ENCODE measurements around the gene RARB.

- TF ChIP-seq REPIN1 (tag by site-specific recombination; IDR thresholded peaks at IDR 0.05; ENCODE audit: low read depth) (no peak), ZNF274 (IDR thresholded peaks at IDR 0.05; ENCODE audit: low read length) (no peak), ZNF274 (tag by site-specific recombination; IDR thresholded peaks at IDR 0.05; ENCODE audit: borderline replicate concordance) (no peak), HOXA7 (CRISPR knock-in tag; IDR thresholded peaks at IDR 0.05; ENCODE audit: borderline replicate concordance) (no peak), ZNF146 (tag by site-specific recombination; IDR thresholded peaks at IDR 0.05) (no peak), SETDB1 (IDR thresholded peaks at IDR 0.05; ENCODE audit: insufficient read length, low read length) (no peak), ZNF529 (tag by site-specific recombination; IDR thresholded peaks at IDR 0.05; ENCODE audit: insufficient replicate concordance) (no peak), ZNF133 (tag by site-specific recombination; IDR thresholded peaks at IDR 0.05) (no peak)
- TF ChIP-seq, protein P1, sequence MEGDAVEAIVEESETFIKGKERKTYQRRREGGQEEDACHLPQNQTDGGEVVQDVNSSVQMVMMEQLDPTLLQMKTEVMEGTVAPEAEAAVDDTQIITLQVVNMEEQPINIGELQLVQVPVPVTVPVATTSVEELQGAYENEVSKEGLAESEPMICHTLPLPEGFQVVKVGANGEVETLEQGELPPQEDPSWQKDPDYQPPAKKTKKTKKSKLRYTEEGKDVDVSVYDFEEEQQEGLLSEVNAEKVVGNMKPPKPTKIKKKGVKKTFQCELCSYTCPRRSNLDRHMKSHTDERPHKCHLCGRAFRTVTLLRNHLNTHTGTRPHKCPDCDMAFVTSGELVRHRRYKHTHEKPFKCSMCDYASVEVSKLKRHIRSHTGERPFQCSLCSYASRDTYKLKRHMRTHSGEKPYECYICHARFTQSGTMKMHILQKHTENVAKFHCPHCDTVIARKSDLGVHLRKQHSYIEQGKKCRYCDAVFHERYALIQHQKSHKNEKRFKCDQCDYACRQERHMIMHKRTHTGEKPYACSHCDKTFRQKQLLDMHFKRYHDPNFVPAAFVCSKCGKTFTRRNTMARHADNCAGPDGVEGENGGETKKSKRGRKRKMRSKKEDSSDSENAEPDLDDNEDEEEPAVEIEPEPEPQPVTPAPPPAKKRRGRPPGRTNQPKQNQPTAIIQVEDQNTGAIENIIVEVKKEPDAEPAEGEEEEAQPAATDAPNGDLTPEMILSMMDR (tag by site-specific recombination; IDR thresholded peaks at IDR 0.05): no peak
- TF ChIP-seq, protein P2, sequence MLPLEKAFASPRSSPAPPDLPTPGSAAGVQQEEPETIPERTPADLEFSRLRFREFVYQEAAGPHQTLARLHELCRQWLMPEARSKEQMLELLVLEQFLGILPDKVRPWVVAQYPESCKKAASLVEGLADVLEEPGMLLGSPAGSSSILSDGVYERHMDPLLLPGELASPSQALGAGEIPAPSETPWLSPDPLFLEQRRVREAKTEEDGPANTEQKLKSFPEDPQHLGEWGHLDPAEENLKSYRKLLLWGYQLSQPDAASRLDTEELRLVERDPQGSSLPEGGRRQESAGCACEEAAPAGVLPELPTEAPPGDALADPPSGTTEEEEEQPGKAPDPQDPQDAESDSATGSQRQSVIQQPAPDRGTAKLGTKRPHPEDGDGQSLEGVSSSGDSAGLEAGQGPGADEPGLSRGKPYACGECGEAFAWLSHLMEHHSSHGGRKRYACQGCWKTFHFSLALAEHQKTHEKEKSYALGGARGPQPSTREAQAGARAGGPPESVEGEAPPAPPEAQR (tag by site-specific recombination; IDR thresholded peaks at IDR 0.05): no peak
These were observed 129.6 kb downstream of the RARB start for GRCh38 chr3:25557694-25558093.
